Muscle layer of duodenum (tissue), 2 donors: ENCODE results near the gene DDX41.

Source experiments
- H3K27ac ChIP-seq: one replicate; pipeline ENCODE4 v1.7.0; 2013; ENCODE audit warnings: mild to moderate bottlenecking, low read length
- H3K27me3 ChIP-seq: one replicate; pipeline ENCODE4 v1.7.0; 2013; ENCODE audit warnings: low read depth, mild to moderate bottlenecking, control low read depth, low read length
- H3K36me3 ChIP-seq, 2 donors: one replicate each; pipeline ENCODE4 v1.7.0; 2013; ENCODE audit warnings: low read length in 2 of 2, control low read depth in 1 of 2, mild to moderate bottlenecking in 1 of 2; ENCODE audit not compliant: insufficient read depth in 2 of 2, control insufficient read depth in 1 of 2
- H3K4me1 ChIP-seq, 2 donors: one replicate each; pipeline ENCODE4 v1.7.0; 2013; ENCODE audit warnings: low read length in 2 of 2, mild to moderate bottlenecking in 2 of 2, control low read depth in 1 of 2, moderate library complexity in 1 of 2; ENCODE audit not compliant: insufficient read depth in 2 of 2, control insufficient read depth in 1 of 2
- H3K4me3 ChIP-seq, 2 donors: one replicate each; pipeline ENCODE4 v1.7.0; 2013; ENCODE audit warnings: low read length in 2 of 2, low read depth in 1 of 2, mild to moderate bottlenecking in 1 of 2
- H3K9me3 ChIP-seq, 2 donors: one replicate each; pipeline ENCODE4 v1.7.0; 2013; ENCODE audit warnings: low read length in 2 of 2, control low read depth in 1 of 2, mild to moderate bottlenecking in 1 of 2; ENCODE audit not compliant: control insufficient read depth in 1 of 2
- donor health status: healthy.

DDX41 gene

GRCh38 chr5:177503351-177504085, 13.2 kb downstream of the DDX41 start:
- Histone ChIP-seq H3K27me3 (no peaks in the 10 kb centered on the region), H3K27ac (no peak overlapping the region), H3K4me1 (peaks cover 4 to 13% of the 10 kb centered on the region in 2 donors), H3K36me3 (peaks cover 0 to 9% of the 10 kb centered on the region in 2 donors), H3K4me3 (no peak overlapping the region), H3K9me3 (no peaks in the 10 kb centered on the region)

GRCh38 chr5:177502886-177503285, 13.9 kb downstream of the DDX41 start:
- H3K4me1 ChIP-seq, result peaks cover 4 to 19% of the 10 kb centered on the region in 2 donors

GRCh38 chr5:177501874-177502678, 14.7 kb downstream of the DDX41 start:
- H3K4me3 ChIP-seq, result no peak overlapping the region
- peaks cover 0 to 9% of the 10 kb centered on the region in 2 donors for H3K36me3 ChIP-seq
- H3K4me1 ChIP-seq, result peaks cover 4 to 21% of the 10 kb centered on the region in 2 donors
- no peaks in the 10 kb centered on the region for H3K9me3 ChIP-seq
- H3K27me3 ChIP-seq, result no peaks in the 10 kb centered on the region
- no peak overlapping the region for H3K27ac ChIP-seq

More at GRCh38 chr5:177502886-177503285, 13.9 kb downstream of the DDX41 start:
- Histone ChIP-seq H3K4me3 (no peak overlapping the region), H3K9me3 (no peaks in the 10 kb centered on the region), H3K27ac (no peak overlapping the region), H3K36me3 (peaks cover 0 to 9% of the 10 kb centered on the region in 2 donors), H3K27me3 (no peaks in the 10 kb centered on the region)

- no peak overlapping the region for H3K27ac ChIP-seq
- no peak overlapping the region for H3K4me3 ChIP-seq
- no peaks in the 10 kb centered on the region for H3K27me3 ChIP-seq
- H3K4me1 ChIP-seq, result peaks cover 4 to 27% of the 10 kb centered on the region in 2 donors
- no peaks in the 10 kb centered on the region for H3K9me3 ChIP-seq
- peaks cover 0 to 9% of the 10 kb centered on the region in 2 donors for H3K36me3 ChIP-seq
Observed at GRCh38 chr5:177500685-177501522, 15.9 kb downstream of the DDX41 start.

GRCh38 chr5:177499842-177500241, 16.9 kb downstream of the DDX41 start:
- Histone ChIP-seq H3K4me1 (peaks cover 4 to 37% of the 10 kb centered on the region in 2 donors), H3K27me3 (no peaks in the 10 kb centered on the region), H3K27ac (no peak overlapping the region), H3K9me3 (no peaks in the 10 kb centered on the region), H3K36me3 (peaks cover 0 to 16% of the 10 kb centered on the region in 2 donors), H3K4me3 (no peak overlapping the region)

- peak overlapping the region; percentile 62 to 88 for H3K4me3 ChIP-seq
- H3K27me3 ChIP-seq, result no peaks in the 10 kb centered on the region
- peak overlapping the region; percentile 39 for H3K27ac ChIP-seq
- peaks cover 15 to 53% of the 10 kb centered on the region in 2 donors for H3K4me1 ChIP-seq
- H3K36me3 ChIP-seq, result peaks cover 4 to 19% of the 10 kb centered on the region in 2 donors
- H3K9me3 ChIP-seq, result no peaks in the 10 kb centered on the region
Observed at GRCh38 chr5:177498013-177498787, 18.6 kb downstream of the DDX41 start.

- Histone ChIP-seq H3K27ac (peak within 1 kb of the TSS; percentile 90), H3K4me1 (peaks cover 22 to 61% of the 10 kb centered on the region in 2 donors), H3K4me3 (peak within 1 kb of the TSS; percentile 62 to 88), H3K9me3 (no peaks in the 10 kb centered on the region), H3K27me3 (no peaks in the 10 kb centered on the region), H3K36me3 (peaks cover 4 to 21% of the 10 kb centered on the region in 2 donors)
Observed at GRCh38 chr5:177497292-177498012, 19.3 kb downstream of the DDX41 start, which contains the start of gene PDLIM7. Gene PDLIM7 (minus strand): TSS chr5:177497604. CDS start chr5:177496512, 1,092 bp downstream.

- peaks cover 23 to 67% of the 10 kb centered on the region in 2 donors for H3K4me1 ChIP-seq
- peak overlapping the region; percentile 90 for H3K27ac ChIP-seq
- H3K36me3 ChIP-seq, result peaks cover 4 to 27% of the 10 kb centered on the region in 2 donors
- H3K9me3 ChIP-seq, result no peaks in the 10 kb centered on the region
- no peaks in the 10 kb centered on the region for H3K27me3 ChIP-seq
- peak overlapping the region; percentile 62 to 88 for H3K4me3 ChIP-seq
Observed at GRCh38 chr5:177496727-177497291, 20.0 kb downstream of the DDX41 start.

- H3K36me3 ChIP-seq, result peaks cover 4 to 30% of the 10 kb centered on the region in 2 donors
- no peaks in the 10 kb centered on the region for H3K9me3 ChIP-seq
- peaks cover 23 to 69% of the 10 kb centered on the region in 2 donors for H3K4me1 ChIP-seq
- peak overlapping the region; percentile 62 to 88 for H3K4me3 ChIP-seq
- H3K27ac ChIP-seq, result peak overlapping the region; percentile 90
- no peaks in the 10 kb centered on the region for H3K27me3 ChIP-seq
Observed at GRCh38 chr5:177496070-177496726, 20.6 kb downstream of the DDX41 start.
